Body of pancreas (tissue), 4 donors: ENCODE results near the gene DDIT4.
A peak's percentile ranks its signal among the peaks of the same experiment; 100 is the strongest.

Experiments used
- CTCF ChIP-seq, 7 experiments: fragments of 450-650 bp in 4 of 7; fragments of 200-600 bp in 3 of 7; sonication (generic) in 3 of 7; IDR thresholded peaks; one replicate each; pipeline ENCODE4 v1.5.1; 2016 to 2019; ENCODE audit warnings: antibody characterized with exemption in 7 of 7
- POLR2A ChIP-seq, 3 donors: fragments of 450-650 bp; IDR thresholded peaks; one replicate each; pipeline ENCODE4 v1.6.1; 2016; ENCODE audit warnings: antibody characterized with exemption in 3 of 3, mild to moderate bottlenecking in 2 of 3

- TF ChIP-seq CTCF (IDR thresholded peaks at IDR 0.05): peak in 1 of 7 experiments; percentile 8
- peak in 2 of 3 donors; percentile 55 to 59 for TF ChIP-seq POLR2A (IDR thresholded peaks at IDR 0.05)
Measured at GRCh38 chr10:72315611-72316385, 42.1 kb downstream of the DDIT4 start.
